GM18526 (cell line): Measurements from ENCODE around the gene TEX51.

Source experiments
- POLR2A ChIP-seq: IDR thresholded peaks from 3 replicates; pipeline ENCODE4 v1.6.1; 2011; ENCODE audit not compliant: insufficient read length; ENCODE audit errors: extremely low read depth

TEX51 gene

DNA sequence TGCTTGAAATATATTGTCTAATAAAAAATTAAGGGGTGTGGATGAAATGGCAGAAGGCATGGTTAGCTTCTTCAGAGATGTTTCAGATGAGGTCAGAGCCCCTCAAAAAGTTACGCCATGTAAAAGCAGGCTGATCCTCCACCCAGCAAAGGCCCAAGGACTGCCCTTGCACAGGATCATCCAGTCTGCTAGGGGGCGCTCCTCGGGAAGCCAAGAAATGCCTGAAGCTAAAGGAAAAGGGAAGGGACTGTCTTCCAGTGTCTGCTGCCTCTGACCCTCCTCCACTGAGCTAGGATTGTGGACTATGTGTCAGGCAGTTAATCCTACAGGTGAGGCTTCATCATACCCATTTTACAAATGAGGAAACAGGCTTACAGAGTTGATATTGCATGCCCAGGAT is 33.8 kb upstream of the TEX51 start:
- no peak for TF ChIP-seq POLR2A

DNA sequence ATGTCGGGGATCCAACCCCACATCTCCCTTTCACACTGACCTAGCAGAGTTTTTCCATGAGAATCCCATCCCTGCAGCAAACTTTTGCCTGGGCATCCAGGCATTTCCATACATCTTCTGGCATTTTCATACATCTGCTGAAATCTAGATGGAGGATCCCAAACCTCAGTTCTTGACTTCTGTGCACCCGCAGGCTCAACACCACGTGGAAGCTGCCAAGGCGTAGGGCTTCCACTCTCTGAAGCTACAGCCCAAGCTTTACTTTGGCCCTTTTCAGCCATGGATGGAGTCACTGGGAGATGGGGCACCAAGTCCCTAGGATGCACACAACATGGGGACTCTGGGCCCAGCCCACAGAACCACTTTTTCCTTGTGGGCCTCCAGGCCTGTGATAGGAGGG is 32.2 kb upstream of the TEX51 start:
- no peak for TF ChIP-seq POLR2A

DNA sequence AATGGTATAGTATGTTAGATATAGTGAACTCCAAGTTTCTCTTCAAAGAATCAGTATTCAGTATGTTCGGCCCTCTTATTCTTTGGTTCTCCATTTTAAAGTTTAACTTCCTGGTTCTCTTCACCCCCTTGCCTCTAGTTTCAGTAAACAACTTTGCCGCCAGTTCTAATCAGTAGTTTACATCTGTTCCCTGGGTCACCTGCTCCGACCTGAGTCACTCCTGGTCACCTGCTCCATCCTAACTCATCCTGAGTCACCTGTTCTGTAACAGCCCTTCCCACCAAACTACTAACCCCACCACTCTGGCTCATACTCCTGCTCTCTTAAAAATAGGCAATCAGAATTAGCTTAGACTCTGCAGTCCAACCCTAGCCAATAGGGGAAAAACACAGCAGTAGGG is 23.7 kb upstream of the TEX51 start:
- no peak for TF ChIP-seq POLR2A

DNA sequence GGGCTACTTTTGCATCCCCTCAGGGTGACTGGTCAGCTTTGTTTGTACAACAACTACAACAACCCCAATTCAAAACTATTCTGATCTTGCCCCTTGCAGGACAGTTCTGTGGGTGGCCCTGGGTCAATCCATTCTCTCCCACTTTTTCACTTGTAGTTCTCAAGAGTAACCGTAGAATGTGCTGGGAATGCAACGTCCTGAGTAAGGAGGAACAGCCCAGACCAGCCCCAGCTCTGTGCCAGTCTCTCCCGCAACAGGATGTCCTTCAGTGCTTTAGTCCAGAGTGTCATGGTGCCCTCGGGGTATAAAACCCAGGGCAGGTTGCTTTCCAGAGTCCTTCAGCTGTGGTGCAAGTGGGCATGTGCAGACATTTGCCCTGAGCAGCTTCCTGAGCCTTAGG is 22.1 kb upstream of the TEX51 start:
- no peak for TF ChIP-seq POLR2A

DNA sequence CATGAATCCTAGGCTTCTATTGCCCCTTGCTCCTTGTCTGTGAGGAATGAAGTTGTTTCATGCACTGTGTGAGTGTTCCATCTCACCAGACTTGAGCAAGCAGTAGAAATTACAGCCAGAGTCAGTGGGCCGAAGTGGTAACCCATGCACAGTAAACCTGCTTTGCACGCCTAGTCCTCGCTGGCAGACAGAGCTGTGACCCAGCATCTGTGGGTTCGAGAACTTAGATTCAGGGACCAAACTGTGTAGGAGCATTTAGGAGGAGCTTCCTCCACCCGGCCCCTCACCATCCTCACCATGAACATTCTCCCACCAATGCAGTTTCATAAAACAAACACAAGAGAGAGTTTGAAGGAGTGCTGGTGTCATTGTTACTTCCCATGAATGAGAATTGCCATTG is 21.6 kb upstream of the TEX51 start:
- no peak for TF ChIP-seq POLR2A

DNA sequence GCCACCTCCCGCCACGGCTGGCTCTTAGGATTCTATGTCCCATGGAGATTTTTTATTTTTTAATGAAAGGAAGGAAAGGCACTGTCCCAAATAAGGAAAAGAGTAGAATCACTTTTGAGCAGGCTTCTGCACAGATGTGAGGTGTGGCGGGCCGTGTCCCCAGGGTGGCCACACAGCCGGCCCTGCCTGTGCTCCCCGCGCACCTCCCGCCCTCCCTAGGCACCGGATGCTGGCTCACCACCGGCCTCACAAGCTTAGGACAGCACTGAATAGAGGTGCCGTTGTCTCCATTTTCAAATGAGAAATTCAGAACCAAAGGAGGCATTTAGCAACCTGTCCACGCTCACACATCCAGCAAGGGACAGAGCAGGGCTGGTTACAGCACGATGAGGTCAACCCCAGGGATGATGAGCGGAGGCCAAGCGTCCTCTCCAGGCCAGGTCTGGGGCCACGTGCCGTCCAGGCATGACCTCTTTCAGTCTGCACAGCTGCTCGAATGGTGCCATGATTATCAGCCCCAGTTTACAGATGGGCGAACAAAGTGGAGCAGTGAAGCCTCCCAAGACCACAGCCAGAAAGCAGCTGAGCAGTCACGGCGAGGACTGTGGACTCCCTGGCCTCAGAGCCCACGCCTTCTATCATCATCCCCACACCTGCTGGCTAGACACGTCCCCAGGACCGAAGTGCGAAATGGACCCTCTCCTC is 20.7 kb upstream of the TEX51 start:
- TF ChIP-seq POLR2A, result no peak

DNA sequence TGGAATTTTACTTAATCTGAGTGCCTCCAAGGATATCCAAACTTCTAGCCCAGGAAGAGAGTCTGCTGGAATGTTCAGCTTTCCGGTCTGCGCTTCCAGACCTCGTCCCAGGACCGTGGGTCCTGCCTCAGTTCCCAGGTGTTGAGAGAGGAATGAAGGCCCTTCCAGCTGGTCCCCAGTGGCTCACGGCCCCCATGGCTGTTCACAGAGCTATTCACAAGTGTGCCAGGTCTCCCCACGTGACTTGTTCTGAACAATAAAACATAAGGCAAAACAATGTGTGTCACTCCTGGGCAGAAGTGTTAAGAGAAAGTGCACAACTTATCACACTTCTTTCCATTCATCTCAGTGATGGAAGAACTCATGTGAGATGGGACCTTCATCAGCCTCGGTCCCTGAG is 20.1 kb upstream of the TEX51 start:
- no peak for TF ChIP-seq POLR2A

DNA sequence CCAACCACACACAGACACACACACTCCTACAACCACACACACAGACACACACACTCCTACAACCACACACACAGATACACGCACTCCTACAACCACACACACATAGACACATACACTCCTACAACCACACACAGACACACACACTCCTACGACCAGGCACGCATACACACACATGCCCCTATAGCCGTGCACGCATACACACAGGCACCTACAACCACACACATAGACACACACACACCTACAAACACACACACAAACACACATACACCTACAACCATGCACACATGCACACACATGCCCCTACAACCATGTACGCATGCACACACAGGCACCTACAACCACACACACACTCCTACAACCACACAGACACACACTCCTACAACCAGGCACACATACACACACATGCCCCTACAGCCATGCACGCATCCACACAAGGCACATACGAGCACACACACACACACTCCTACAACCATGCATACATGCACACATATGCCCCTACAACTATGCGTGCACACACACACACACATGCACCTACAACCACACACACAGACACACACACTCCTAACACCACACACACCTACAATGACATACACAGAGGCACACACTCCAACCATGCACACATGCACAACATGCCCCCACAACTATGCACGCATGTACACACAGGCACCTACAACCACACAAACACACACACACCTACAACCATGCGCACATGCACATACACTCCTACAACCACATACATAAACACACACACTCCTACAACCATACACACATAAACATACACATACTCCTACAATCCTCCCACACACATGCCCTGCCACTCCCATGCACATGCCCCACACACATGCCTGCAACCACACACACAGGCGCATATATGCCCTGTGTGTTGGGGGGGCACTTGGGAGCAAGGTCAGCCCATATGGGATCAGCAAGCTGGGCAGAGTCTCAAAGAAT is 19.1 kb upstream of the TEX51 start:
- TF ChIP-seq POLR2A, result no peak

DNA sequence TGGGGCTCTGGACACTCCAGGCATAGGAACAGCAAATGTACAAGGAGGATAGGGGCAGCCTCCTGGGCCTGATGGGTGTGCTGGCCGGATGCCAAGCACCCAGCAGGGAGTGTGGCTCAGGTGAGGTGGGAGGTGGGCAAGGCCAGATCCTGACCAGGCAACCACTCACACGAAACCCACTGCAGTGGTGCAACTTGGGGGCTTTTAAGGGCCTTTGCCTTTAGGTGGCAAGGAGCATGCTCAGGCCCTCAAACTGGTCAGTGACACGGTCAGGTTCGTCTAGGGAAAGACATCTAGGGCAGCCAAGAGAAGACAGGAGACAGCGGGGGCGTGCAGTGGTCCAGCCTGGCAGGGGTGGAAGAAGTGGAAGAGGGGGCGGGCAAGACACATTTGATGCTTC is 18.4 kb upstream of the TEX51 start:
- no peak for TF ChIP-seq POLR2A

DNA sequence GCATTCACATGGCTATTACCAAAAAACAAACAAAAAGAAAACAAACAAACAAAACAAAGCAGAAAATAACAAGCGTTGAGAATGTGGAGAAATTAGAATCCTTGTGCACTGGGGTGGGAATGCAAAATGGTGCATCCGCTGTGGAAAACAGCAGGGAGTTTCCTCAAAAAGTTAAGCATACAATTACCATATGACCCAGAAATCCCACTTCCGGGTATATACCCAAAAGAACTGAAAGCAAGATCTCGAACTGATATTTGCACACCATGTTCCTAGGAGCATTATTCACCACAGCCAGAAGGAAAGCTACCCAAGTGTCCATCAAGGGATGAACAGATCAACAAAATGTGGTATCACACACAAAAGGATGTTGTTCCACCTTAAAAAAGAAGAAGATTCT is 17.9 kb upstream of the TEX51 start:
- TF ChIP-seq POLR2A, result no peak

DNA sequence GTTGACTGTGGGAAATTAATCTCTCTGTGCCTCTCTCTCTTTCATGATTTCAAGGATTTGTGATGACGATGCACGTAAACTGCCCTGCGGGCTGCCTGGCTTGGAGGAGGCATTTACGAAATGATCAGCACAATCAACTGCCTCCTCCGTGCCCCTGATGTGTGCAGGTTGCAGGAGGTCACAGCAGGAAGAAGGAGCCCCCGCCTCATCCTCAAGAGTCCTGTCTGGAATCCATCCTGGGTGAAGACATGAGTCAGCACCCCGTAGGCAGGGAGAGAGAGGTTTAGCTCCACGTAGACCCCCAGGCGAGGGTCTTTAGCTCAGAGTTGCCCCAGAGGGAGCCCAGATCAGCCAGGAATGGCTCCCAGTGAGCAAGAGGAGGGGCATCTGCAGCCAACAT is 17.1 kb upstream of the TEX51 start:
- no peak for TF ChIP-seq POLR2A

DNA sequence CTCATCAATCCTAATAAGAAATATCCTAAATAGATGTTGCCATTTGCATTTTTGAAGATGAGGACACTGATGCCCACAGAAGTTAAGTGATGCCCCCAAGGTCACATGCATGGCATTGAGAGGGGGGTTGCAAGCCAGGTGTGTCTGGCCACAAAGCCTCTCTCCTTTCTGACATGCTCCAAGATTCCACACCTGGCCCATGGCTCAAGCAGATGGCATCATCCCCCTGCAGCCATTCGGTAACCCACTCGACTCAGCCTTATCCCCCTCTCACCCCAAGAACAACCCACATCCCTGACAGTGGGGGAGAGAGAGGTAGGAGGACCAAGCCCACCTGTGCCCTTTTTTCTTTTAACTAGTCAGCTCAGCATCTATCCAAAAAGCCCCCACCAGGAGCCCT is 16.5 kb upstream of the TEX51 start:
- TF ChIP-seq POLR2A, result no peak

DNA sequence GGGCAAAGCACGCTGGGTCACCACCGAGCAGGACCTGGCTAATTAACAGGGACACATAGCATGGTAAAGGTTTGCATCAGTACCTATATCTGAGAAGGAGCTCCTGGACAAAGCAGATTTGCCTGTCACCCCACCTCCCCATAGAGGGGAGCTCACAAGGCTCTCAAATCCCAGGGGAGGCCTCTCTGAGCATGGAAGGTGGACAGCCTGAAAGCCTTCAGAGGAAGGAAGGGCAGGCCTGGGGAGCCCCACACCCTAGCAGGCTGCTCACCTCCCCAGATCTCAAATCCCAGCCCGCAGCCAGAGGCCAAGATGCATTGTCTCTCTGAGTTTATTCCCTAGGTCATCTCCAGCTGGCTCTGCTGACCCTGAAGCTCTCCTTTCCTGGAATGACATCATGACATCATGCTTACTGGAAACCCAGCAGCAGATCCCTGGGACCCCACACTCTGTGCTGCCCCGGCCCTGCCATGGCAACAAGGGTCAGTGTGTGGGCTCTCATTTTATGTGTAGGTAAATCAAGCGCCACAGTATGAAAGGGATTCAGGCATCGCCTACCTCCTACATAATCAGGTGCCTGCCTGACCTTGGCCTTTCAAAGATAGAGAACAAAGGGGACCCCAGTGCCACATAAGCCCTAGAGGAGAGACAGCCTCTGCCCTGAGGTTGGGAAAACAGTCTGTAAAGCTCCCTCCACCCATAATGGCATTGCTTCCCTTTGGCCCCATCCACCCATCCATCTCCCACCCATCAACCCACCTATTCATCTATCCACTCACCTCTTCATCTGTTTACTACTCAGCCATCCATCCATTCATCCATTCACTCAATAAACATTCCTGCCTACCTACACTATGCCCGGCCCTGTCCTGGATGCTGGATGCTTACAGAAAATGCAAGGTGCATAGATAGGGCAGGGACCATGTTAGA is 15.7 kb upstream of the TEX51 start:
- TF ChIP-seq POLR2A, result no peak

DNA sequence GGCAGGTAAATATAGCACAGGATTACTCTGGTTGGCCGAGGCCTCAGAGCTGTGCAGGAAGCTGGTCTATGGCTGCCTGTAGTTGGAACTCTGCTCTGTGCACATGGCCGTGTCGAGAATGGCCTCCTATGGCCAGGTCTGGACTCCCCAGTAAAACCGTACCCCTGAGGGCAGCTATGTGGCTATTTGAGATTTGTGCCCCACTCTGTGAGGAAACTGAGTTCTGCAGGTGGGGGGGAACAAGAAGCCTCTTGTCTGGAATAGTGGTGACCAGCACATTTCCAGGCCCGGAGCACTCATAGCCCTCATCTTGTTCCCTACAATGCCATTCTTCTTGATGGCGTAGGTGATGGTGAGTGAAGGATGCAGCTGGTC is 15.0 kb upstream of the TEX51 start:
- no peak for TF ChIP-seq POLR2A
